HG02610 (cell line): Measurements from ENCODE around the gene CIB4.

Experiments
- ATAC-seq: cut with Tn5 transposase; IDR thresholded peaks from one replicate; pipeline ENCODE4 v1.9.1; 2021; ENCODE audit warnings: mild to moderate bottlenecking, moderate library complexity; ENCODE audit not compliant: unreplicated experiment

Gene CIB4

DNA sequence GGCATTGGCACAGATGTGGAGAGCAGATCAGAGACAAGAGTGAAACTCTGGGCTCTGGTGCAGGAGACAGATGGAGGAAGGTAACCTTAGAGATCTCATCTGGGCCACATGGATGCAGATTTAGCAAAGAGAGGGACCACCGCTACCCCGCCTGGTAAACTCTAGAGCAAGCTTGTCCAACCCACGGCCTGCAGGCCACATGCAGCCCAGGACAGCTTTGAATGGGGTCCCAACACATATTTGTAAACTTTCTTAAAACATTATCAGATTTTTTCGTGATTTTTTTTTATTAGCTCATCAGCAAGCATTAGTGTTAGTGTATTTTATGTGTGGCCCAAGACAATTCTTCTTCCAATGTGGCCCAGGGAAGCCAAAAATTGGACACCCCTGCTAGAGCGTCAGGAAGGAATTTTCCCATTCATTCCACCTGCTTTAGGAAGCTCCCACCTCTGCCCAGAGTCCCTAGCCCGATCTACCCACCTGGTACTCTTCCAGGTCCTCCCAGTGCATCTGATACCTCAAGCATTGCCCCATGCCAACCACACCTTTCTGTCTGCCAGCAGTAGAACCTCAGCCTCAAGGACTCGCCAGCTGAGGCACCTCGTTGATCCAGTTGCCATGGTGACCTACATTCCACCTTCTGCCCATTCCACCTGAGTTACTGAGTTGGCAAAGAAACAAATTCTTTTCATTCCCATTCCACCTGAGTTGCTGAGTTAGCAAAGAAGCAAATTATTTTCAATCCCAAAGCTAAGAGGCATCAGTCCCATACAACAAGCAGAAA lies at the start of gene CIB4:
Gene CIB4, minus strand, starts transcription at position 586 of the 784 bp plus-strand sequence. Its CDS starts 52 bp downstream, at position 534.
- no peak for ATAC-seq

- ATAC-seq, result no peak
These were observed 46.6 kb upstream of the CIB4 start for GRCh38 chr2:26687801-26688200.

DNA sequence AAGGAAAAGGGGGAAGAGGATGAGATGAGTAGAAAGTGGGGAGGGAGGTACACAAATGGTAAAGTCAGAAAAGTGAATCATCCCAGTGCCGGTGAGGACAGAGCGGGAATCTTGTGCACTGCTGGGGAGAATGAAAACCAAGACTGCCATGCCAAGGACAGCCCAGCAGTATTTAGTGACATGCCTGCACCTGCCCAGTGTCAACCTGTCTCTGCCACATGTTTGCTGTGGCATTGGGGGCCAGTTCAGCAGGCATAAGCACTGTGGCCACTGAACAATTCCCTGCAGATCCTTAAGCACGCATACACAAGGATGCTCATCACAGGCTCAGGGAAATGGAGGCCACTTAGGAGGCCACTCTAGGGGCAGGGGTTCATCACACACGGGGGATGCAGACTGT lies 46.2 kb upstream of the CIB4 start:
- ATAC-seq, result no peak

DNA sequence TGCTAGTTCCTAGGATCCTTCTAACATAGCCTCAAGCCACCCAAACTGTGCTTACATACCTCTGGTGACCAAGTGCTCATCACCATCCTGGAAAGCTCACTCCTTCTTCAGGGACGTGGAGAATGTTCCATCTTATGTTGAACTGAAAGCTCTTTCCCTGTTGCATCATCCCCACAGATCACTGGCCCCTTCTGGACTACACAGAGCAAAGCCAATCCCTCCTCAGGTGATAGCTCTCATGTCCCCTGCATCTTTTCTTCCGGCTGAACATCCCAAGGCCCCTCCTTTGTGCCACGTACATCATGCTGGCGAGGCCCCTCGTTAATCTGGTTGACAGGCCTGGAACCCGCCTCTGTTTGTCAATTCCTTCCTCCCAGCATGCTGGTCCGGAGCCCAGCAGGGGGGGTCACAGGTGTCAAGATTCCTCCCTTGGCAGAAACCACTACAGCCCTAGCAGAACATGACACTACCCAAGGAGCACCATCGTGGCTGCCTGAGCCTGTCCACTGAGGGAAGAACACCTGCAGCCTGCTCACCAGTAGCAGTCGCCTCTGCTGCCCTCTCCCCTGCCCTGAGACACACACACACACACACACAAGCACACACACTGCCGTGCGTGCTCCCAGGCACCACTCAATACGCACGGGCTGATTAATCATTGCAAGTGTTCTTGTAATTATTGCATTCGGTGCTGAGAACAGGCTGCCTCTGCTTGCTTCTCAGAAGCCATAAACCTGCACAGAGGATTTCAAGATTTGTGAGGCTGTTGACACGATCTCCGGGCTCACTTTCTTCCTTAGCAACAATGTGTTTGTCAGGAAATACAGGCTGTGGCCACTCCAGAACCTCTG lies 45.0 kb upstream of the CIB4 start:
- no peak for ATAC-seq

GRCh38 chr2:26685341-26685740 lies 44.2 kb upstream of the CIB4 start:
- ATAC-seq, result no peak

DNA sequence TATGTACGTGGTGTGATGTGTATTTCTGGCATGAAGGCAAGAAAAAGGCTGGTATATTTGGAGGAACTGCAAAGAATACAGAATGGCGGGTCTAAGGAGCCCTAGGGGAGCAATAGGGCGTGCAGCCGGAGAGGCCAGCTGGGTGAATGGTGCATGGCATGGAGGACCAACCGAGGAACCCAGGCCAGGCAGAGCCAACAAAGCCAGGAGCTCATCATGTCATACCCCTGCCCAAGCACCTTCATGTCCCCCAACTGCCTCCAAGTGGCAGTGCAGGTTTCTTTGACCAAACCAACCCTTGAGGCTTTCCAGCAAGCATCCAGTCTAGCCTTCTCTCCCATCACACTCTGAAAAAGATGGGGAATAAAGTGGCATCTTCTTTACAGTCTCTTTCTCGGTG lies 42.4 kb upstream of the CIB4 start:
- no peak for ATAC-seq

- ATAC-seq, result no peak
These were observed 41.0 kb upstream of the CIB4 start for GRCh38 chr2:26682155-26682554.

- no peak for ATAC-seq
These were observed 40.5 kb upstream of the CIB4 start for GRCh38 chr2:26681656-26682055.

DNA sequence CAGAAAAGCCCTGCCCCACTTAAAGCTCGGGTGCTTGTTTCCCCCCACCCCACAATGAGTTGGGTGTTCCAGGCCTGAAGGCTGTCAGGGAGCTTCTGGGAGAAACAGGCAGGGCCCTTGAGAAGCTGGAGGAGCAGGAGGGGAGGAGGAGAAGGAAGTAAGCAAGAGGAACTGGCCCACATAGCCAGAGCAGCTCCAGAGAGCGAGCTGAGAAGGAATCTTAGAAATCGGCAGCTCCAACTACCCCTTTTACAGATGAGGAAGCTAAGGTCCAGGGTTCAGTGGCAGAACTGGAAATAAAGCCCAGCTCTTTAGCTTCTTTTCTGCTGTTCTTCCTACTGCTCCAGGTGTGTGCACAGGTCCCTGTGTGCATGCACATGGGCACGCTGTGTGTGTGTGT lies 38.7 kb upstream of the CIB4 start:
- no peak for ATAC-seq

DNA sequence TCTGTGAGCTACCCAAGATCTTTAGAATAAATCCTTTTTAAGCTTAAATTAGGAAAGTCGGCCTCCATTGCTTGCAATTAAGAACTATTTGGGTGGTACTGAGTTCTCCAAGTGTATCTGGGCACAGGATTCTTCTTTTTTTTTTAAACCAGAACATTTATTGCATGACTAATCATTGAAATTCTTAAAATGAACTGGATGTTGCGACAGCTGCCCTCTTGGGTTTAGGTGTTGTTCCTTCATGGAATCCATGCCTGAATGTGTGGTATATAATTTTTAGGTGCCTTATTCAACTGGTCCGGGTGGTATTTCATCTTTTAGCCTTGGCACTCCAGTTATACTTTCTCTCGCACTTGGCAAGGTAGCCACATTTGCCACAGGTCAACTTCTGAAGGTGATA lies 36.9 kb upstream of the CIB4 start:
- ATAC-seq, result no peak

DNA sequence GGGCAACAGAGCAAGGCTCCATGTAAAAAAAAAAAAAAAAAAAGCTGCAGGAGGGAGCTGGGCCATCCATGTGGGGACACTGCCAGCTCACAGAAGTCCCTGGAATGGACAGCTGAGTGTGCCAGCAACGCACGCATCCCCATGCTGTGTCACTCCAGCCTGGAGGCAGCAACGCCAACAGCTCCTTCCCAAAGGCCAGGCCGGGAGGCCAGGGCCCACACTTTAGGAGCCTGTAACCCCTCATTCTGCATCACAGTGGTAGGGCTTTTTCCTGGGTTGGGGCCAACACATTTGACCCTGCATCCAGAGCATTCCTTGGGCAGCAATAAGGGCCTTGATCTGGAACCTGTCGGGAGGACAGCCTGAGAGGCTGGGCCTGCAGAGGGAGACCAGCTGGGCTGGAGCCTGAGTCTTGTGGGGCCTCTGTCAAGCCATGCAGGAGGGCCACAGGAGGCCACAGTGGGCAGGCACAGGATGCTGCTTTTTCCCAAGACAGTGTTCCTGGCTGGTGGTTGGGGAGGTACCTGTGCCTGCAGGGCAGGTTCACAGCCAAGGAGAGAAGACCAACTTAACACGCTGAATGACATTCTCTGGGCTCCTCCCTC lies 34.6 kb upstream of the CIB4 start:
- no peak for ATAC-seq

- ATAC-seq, result no peak
These were observed 33.6 kb upstream of the CIB4 start for GRCh38 chr2:26674771-26675170.

GRCh38 chr2:26674002-26674751 lies 33.0 kb upstream of the CIB4 start:
- ATAC-seq, result no peak

DNA sequence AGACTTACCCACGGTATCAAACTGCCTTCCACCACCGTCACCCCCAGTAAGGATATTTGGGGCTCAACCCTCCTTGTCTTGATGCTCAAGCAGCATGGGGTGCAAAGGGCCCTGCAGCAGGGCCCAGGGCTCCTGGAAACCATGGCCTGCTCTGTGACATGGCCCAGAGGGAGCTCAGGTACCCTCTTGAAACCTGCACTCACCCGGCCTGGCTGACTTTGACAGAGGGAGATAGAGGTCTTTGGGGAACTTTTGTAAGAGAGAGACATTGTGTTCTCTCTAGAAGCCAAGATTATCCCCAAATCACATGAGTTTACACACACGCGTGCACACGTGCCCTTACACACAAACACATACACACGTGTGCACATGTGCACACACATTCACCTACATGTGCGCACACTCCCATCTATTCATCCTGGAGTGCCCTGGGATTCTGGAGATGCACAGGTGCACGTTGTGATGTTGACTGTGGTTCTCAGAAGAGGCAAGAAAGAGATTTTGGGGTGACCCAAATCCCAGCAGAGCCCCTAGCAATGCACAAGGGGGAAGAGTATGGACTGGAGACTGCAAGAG lies 31.7 kb upstream of the CIB4 start:
- no peak for ATAC-seq

GRCh38 chr2:26672112-26672817 lies 31.1 kb upstream of the CIB4 start:
- ATAC-seq, result no peak

GRCh38 chr2:26671691-26672090 lies 30.5 kb upstream of the CIB4 start:
- no peak for ATAC-seq

DNA sequence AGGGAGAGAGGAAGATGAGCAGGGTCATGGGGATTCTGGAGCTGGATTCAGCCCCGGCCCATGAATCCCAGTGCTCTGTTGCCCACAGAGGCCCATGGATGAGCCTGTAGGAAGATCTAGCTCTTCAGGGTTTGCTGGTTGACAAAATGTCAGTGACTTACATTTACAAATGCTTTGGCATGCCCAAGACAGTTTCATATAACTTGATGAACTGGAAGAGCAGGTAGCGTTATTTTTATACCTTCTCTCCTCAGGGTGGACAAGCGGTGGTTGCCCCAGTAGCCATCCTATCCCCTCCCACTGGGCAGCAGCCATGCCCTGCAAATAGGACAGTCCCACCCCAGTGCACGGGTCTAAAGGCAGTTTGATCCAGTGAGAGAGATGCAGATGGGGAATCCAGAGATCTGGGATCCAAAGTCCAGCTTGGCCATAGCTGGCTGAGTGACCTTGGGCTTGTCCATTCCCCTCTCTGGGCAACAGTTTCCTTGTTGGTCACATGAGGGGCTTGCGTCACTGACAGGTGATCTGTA lies 29.8 kb upstream of the CIB4 start:
- ATAC-seq, result no peak

GRCh38 chr2:26670171-26670570 lies 29.0 kb upstream of the CIB4 start:
- ATAC-seq, result no peak

- no peak for ATAC-seq
These were observed 27.9 kb upstream of the CIB4 start for GRCh38 chr2:26668856-26669750.
